NCI-H2107 (cell line): ENCODE data around the gene HOXB1.
"Not testable (repeated sequence)": the region's sequence is repeated elsewhere in the genome, so short reads cannot be mapped to it uniquely, and the experiment has no call there.

Experiments
- DNase-seq: peaks from one replicate; lab custom pipeline; 2025; lab: John Stamatoyannopoulos, UW

The HOXB1 gene

DNA sequence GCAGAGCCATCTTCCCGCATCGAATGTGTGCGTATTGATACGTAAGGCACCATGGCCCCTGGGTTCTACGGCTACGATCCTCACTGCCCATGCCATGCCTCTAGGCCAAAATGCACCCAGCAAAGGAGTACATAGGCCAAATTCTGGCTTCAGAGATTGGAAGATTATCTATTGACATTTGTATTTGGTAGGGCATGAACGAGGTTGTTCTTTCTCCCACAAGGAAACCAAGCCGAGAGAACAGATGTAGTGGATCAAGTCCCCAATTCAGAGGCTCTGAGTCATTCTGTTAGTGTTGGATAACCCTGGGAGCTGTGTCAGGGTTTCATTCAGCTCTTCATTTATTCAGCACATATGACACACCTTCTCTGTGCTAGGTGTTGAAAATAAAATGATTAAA is 36.5 kb downstream of the HOXB1 start:
- DNase-seq = no peak

DNA sequence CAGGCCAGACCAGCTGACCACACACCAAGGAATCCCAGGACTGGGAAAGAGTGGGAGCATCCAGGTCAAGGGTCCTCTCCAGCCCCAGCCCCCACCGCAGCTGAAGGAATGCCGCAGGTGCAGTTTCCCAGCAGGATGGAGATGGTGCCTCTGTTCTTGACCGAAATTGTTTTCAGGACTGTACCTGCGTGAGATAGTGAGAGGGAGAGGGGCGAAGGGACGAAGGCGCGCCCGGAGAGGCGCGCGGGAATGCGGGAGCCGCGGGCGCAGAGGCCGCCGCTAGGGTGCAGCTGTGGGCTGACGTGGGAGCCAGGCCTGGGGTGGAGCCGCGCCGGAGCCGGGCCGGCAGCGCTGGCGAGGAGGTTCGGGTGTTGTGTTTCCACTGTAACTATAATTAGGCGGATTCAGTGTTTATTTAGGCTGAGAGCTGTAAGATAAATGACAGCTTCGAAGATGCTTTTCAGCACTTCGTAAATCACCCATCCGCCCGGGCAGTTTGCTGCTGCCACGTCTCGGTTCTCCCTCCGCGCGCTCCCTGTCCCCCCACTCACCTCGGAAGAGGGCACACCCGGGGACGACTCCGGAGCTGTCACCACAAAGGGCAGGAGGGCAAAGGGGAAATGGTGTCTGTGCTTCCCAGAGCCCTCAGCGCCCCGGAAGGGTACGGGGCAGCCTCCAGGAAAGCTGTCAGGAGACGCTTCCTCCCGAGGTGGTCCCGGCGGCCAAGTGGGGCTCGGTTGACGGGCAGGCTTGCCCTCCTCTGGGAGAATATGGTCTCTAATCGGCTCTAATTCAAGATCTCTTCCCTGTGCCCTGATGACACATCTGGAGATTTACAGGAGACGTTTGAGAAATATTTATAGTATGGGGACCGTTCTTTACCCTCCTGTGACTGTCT is 38.2 kb downstream of the HOXB1 start:
- DNase-seq = peak; percentile 50

DNA sequence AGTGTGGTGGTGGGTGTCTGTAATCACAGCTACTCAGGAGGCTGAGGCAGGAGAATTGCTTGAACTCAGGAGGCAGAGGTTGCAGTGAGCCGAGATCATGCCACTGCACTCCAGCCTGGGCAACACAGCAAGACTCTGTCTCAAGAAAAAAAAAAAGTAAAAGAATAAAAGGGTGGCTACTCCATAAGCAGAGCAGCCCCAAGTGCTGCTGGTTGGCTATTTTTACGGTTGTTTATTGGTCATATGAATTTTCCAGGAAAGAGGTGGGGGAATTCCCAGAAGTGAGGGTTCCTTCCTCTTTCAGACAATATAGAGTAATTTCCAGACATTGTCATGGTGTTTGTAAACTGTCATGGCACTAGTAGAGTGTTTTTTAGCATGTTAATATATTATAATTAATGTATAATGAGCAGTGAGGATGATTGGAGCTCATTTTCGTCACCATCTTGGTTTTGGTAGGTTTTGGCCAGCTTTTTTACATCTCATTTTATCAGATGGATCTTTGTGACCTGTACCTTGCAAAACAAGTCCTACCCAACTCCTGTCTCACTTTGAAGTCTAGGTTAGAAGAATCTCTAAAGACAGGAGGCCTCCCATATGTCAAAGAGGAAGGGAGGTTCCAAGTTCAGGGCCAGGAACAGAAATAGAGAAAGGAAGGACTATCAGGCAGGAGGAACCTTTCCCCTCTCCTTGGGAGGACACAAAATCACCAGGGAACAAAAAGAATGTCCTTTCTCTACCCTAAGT is 39.1 kb downstream of the HOXB1 start:
- DNase-seq = no peak

DNA sequence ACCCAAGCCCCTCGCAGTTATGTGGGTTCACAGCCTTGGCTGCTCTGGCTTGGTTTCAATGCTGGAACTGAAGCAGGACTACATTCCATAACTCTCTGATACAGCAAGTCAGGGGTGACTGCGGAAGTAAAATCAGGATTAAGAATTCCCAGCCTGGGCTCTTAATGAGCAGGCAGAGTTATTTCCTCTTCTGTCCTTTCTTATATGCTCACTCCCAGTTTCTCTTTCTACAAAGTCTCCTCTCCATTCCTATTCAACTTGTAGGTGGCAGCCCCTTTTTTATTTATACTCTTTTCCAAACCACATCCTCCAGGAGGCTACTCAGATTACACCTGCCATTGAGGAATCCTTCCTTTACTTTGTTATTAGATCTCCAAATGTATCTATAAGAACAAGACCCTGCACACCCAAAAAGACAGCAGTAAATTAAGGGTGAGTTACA is 40.3 kb downstream of the HOXB1 start:
- DNase-seq = no peak

DNA sequence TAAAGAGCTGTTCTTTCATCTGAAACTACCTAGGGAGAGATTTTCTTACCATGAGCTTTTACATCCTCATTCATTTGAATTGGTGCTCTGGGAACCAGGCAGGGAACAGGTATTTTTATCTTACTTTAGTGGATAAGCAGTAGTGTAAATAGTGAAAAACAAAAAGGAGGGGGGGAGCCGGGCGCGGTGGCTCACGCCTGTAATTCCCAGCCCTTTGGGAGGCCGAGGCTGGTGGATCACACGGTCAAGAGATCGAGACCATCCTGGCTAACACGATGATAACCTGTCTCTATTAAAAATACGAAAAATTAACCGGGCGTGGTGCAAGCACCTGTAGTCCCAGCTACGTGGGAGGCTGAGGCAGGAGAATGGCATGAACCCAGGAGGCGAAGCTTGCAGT is 41.0 kb downstream of the HOXB1 start:
- DNase-seq = no peak

DNA sequence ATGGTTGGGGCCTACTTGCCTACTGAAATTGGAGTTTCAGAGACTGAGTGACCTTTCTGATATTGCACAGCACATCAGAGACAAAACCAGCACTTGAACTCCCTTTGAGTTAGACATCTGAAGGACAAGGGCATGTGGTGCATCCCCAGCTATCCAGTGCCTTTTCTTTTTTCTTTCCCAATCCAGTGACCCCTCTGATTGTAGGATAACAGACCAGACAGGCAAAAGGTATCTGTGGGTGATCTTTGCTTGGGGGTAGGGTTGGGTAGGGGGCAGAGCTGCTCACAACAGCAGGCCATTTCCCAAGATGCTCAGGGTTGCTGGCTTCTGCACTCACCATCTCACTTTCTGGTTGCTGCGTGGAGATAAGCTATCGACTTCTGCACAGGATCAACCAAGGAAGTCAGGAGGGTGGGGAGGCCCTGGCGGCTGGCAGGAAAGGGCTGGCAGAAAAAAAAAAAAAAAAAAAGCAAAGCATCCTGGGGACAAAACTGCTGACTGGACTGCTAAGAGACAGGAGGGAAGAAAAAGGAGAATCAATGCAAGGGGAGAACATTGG is 42.2 kb downstream of the HOXB1 start:
- DNase-seq = no peak

DNA sequence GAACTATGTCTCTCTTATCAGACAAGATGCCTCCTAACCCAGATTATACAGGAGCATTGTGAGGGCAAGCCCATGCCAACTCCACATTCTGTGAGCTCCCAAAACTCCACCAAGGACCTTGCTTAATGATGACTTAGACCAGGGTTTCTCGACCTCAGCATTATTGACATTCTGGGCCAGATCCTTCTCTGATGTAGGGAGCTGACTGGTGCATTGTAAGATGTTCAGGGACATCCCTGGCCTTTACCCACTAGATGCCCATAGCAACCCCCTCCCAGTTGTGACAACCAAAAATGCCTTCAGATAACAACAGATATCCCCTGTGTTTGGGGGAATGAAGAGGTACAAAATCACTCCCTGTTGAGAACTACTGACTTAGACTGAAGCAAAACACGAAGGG is 43.6 kb downstream of the HOXB1 start:
- no peak for DNase-seq

DNA sequence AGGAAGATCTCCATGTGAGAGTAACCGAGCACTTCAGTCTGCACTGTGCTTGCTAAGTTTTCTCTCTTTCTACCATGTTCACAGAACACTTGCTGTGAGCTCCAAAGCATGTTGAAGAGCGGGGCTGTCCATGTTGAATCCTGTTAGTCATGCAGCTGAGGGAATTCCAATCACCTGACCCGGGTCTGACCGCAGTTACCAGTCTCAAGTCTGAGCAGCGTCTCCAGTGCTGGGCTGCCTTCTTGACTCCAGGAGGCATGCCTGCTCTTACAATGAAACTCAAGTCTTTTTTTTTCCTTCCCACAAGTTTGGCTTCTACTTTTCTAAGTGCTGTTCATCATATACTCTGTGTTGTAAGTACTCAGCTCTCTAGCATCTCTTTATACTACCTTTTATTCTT is 44.3 kb downstream of the HOXB1 start:
- no peak for DNase-seq

DNA sequence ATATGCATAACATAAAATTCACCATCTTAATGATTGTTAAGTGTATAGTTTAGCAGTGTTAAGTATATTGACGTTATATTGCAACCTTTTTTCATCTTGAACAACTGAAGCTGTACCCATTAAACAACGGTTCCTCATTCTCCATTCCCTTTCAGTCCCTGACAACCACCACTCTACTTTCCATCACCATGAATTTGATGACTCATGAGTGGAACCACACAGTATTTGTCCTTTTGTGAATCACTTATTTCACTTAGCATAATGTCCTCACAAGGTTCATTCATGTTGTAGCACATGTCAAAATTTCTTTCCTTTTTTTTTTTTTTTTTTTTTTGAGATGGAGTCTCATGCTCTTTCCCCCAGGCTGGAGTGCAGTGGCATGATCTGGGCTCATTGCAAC is 46.0 kb downstream of the HOXB1 start:
- no peak for DNase-seq

DNA sequence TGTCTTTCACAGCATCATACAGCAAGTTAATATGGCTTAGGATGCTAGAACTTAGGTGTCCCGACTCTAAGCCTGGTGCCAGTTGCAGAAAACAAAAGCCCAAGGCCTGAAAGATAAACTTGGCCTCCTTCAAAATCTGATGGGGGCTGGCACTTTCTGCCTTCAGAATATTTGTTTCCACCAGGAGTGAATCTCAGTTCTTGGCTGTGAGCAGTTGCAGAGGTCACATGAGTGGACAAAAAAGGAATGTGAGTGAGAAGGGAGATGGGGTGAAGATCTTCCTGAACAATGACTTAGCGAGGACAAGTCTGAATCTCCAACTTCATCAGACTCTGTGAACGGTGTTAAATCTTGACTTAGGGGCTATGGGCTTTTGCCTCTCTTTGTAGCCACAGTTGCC is 46.6 kb downstream of the HOXB1 start:
- DNase-seq = no peak

DNA sequence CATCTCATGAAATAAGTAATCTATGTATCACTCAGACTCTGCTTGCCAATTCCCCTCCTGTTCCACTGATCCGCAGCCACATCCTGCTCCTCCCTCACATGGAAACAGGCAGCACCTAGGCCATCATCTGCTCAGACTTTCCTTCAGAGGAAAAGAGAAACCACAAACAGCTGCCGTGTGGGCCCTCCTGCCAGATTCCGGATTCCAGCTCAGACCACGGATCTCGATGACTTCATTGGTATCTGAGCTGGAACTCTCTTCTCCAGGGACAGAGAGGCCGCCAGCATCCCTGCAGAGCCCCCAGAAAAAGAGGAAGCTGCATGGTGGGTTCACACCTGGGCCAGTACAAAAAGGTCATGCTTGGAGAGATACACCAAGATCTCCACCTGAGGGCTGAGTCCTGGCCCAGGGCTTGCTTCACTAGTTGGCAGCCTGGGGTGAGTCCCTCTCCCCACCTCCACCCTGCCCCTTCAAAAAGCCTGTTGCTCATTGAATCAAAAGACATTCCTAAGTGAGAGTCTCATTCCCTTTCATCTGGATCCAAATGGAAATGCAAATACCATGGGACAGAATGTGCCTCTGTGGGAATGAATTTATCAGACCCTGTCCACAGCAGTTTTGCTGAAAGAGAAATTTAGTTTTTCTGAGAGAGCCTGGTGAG is 47.2 kb downstream of the HOXB1 start:
- DNase-seq = peak; percentile 44

DNA sequence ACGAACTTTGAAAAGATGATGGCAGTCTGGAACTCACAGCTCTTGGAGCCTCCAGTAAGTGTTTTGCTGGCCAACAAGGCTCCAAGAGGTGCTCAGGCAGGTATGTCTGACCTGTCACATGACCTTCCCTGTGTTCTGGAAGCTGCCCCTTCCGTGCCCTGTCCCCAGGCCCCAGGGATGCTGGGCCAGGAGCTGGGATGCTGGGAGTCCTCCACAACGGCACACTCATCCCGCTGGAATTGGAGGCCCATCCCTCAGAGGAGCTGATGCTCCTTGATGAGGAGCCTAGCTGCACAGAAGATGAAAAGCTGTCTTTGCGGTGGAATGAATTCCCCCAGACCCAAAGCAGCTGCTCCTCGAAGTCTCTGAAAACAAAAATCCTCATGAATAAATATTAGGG is 47.8 kb downstream of the HOXB1 start:
- no peak for DNase-seq

DNA sequence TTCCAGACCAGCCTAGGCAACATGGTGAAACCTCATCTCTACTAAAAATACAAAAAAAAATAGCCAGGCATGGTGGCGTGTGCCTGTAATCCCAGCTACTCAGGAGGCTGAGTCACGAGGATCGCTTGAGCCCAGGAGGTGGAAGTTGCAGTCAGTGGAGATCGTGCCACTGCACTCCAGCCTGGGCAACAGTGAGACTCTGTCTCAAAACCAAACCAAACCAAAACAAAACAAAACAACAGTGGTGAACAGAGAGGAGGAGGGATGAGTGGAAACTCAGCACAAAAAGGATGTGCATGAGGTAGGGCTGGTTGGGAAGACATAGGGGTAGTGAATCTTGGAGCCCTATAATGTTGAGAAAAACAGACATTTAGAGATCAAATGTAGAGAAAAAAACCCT is 48.5 kb downstream of the HOXB1 start:
- not testable (repeated sequence) for DNase-seq

DNA sequence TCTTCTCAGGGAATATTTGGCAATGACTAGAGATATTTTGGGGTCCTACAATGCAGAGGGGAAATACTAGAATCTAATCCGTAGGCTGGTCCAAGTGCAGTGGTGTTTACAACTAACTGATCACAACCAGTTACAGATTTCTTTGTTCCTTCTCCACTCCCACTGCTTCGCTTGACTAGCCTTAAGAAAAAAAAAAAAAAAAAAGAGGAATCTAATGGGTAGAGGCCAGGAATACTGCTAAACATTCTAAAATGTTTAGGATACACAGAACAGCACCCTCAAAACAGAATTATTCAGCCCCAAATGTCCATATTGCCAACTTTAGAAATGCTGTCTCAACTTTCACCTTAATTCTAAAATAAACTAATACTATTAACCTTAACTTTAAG is 51.8 kb downstream of the HOXB1 start:
- no peak for DNase-seq
